NT2/D1 (cell line): ENCODE data around the gene RGS7.

ENCODE experiments used
- SUZ12 ChIP-seq: IDR thresholded peaks from 2 replicates; pipeline ENCODE4 v1.6.1; 2011; ENCODE audit not compliant: insufficient read length, insufficient read depth; ENCODE audit errors: extremely low read depth
- YY1 ChIP-seq: IDR thresholded peaks from 2 replicates; pipeline ENCODE4 v1.6.1; 2011; ENCODE audit not compliant: insufficient read length, insufficient read depth
- ZNF274 ChIP-seq: IDR thresholded peaks from 2 replicates; pipeline ENCODE4 v1.6.1; 2011; ENCODE audit warnings: mild to moderate bottlenecking, low read depth, low read length

DNA sequence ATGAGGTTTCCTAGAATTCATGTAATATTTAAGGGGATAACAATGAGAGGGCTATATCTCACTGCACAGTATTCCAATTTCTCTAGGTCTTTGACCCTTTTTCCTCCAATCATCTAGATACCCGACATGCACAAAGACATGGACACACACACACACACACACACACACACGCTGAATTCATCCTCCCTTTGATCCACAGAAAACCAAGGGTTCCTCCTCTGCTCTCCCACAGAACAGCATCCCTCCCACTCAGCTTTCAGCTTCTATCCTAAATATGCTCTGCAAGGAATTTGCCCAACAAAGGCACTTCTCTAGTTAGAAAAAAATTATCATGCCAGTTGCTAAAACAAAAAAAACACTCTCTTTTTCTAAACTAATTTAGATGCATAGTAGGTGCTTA, 231.7 kb downstream of the RGS7 start:
- TF ChIP-seq SUZ12, result no peak
- TF ChIP-seq ZNF274, result no peak
- TF ChIP-seq YY1, result no peak
